GM10248 (cell line): ENCODE measurements around the gene IQSEC1.
A peak's percentile ranks its signal among the peaks of the same experiment; 100 is the strongest.

Experiments used
- CTCF ChIA-PET: fragments of 300-600 bp; sonication (Branson Sonifier 250); formaldehyde crosslinking; extraction: SDS; loops from one replicate; lab custom pipeline; 2021; ENCODE audit warnings: antibody characterized with exemption; lab: Yijun Ruan, JAX
- POLR2A ChIA-PET: fragments of 350-650 bp; sonication (Branson Sonifier 250); formaldehyde crosslinking; extraction: SDS; loops from one replicate; lab custom pipeline; 2020; ENCODE audit warnings: antibody characterized with exemption; lab: Yijun Ruan, JAX
- DNase-seq: peaks from one replicate; pipeline ENCODE4 v3.0.0; 2012; ENCODE audit errors: extremely low spot score
- CTCF ChIP-seq: IDR thresholded peaks from 2 replicates; pipeline ENCODE4 v1.5.1; 2012; ENCODE audit warnings: mild to moderate bottlenecking, low read depth; ENCODE audit errors: extremely low read depth, missing control alignments, control extremely low read depth

IQSEC1 gene

DNA sequence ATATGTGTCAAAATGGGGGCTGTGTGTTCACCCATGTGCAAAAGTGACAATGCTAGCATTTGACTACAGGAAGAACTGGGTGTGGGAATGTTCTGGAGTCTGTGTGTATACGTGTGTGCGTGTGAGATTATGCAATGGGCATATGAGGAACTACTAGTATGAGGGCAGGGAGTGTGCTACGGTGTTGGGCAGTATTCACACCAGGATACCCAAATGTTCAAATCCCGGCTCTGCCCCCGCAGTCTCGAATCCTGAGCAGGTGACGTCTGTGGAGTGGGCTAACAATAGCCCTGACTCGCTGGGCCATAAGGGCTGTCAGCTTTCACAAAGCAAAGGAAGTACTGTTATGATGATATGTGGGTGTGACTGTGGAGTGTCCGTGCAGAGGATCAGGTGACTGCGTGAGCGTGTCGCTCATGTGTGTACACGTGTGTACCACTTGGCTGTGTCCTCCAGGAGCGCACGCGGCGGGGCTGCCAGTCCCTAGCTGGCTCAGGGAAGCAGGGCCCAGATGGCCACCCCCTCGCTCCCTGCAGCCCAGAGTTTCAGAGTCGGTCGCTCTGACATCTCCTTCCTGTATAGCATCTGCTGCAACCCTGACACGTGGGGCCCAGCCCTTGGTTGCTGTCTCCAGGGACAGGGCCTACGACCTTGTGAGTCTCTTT lies 27.2 kb downstream of the IQSEC1 start:
- no peak for TF ChIP-seq CTCF
- peak; percentile 83 for DNase-seq
- ChIA-PET POLR2A (interaction anchor here (0.6 kb wide), 1 partner anchor 31 kb away, joined by 3 read pairs; no protein-coding TSS in a partner anchor), CTCF (interaction anchor here (1.0 to 4.9 kb wide), 11 partner anchors 9 to 51 kb away, joined by 3 to 22 read pairs (median 6); no protein-coding TSS in a partner anchor)

DNA sequence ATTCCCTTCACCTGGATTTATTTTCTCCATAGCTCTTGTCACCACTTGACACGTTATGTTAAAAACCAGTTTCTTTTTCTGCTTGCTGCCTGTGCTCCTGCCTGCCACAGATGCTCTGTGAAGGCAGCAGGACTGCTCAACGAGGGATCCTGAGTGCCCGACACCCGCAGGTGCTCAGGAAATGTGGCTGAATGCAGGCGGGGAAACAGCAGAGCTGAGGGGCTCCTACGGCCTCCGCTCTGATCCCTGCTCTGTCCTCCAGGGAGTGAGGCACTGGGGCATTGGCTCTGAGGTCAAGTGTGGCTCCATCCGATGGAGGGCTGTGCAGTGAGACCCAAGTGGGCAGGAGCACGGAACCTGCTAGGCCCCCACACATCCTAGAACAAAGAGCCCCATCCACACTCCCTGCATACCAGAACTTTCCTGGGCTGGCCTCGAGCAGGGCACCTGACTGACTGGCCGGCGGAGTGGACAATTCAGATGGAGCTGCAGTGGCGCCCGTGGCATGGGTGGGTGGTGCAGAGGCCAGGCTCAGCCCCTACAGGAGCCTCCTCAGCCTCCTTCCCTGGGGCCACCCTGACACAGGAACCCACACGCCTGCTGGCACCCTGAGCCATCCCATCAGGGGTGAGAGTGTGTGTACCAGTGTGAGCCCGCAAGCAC lies 27.9 kb downstream of the IQSEC1 start:
- ChIA-PET POLR2A (no interaction called here), CTCF (interaction anchor here (1.2 to 4.9 kb wide), 4 partner anchors 23 to 47 kb away, joined by 3 to 22 read pairs (median 4); no protein-coding TSS in a partner anchor)
- no peak for DNase-seq
- no peak for TF ChIP-seq CTCF

- no peak for DNase-seq
- ChIA-PET POLR2A (no interaction called here), CTCF (interaction anchor here (1.3 to 2.0 kb wide), 2 partner anchors 26 to 47 kb away, joined by 3 to 5 read pairs; no protein-coding TSS in a partner anchor)
- no peak for TF ChIP-seq CTCF
Measured at GRCh38 chr3:13044496-13045240, 28.6 kb downstream of the IQSEC1 start.

DNA sequence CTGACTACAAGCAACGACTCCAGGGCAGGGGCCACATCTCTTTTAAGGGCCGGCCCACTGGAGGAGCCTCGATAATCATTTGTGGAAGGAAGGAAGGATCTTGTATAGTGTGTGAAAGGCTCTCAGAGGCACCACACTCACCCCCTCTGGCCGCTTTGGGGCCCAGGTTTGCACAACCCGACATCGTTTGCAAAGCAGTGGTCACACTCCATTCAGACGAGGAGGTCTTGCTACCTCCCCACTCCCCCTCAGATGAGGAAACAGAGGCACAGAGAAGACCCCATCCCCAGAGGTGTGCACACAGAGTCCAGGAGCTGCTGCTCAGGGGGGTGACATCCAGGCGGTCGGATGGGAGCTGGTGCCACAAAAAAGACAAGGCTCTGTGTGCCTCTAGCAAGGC lies 29.6 kb downstream of the IQSEC1 start:
- DNase-seq = no peak
- TF ChIP-seq CTCF = no peak
- ChIA-PET CTCF (no interaction called here), POLR2A (no interaction called here)

DNA sequence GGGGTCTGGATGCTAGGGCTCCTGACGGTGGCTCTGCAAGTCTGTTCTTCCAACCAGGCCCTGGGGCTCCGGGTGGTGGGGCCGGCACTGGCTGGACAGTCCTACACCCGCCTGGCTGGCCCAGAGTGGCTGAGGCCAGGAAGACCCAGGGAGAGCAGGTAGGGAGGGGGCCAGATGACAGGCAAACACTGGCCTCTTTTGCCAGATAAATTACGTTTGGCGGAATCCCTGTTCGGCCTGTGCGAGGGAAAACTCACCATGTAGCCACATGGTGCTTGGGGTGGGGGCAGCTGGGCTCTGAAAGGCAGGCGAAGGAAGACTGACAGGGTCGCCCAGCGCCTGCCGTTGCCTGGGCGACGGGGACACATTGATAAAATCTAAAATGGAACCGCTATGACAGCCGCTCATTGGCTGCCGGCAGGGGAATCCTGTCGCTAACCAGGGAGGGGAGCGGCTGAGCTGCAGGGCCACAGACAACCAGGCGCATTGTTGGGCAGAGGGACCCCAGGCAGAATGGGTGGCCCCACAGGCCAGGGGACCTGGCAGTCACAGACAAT lies 30.4 kb downstream of the IQSEC1 start:
- POLR2A ChIA-PET = no interaction called here
- TF ChIP-seq CTCF = no peak
- DNase-seq = no peak
- CTCF ChIA-PET = interaction anchor here (0.9 to 1.4 kb wide), 2 partner anchors 48 to 59 kb away, joined by 3 read pairs; no protein-coding TSS in a partner anchor
